CD4-positive, alpha-beta T cell treated with Interleukin-6 at 100 ng/mL for 8 hours (primary cell): ENCODE measurements around the gene CHCHD3.

ENCODE experiments used
- DNase-seq: peaks from one replicate; pipeline ENCODE4 v3.0.0-alpha.2; 2020; ENCODE audit warnings: mixed read lengths, low spot score

The CHCHD3 gene

DNA sequence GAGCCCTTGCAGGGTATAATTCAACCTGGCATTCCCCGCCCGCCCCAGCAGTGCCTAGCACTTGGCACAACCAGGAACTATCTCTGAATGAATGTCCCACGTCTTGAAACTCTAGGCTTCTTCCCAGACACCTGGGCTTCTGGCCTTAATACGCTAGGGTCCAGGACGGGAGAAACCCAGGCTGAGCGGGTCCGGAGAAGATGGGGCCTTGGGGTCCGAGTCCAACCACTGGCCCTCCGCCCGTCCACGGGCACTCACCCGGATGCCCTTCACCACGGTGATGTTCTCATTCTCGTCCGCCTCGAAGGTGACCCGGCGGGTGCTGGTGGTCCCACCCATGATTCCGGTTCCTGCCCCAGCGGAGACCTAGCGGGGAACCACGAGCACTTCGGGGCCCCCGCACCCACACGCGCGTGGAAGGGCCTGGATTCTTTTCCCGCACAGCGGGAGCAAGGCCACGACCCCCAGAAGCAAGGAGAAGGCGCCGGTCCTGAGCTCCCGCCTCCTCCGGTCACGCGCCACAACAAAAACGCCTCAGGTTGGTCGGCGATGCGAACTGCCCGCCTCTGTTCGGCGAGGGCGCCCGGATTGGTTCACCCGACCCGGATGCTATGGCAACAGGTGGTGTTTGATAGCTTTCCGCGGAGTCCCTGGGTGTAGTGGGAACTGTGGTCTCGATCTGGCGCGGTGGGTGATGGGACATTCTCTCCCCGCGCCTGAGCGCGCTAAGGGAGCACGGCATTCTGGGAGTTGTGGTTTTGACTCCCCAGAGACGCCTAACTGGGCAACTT lies at the start of gene CHCHD3:
Gene CHCHD3, minus strand, starts transcription at position 492 of the 791 bp plus-strand sequence. Its CDS starts 153 bp downstream, at position 339.
- peak; percentile 95 for DNase-seq

GRCh38 chr7:133130166-133130565 lies 48.3 kb upstream of the CHCHD3 start:
- no peak for DNase-seq

DNA sequence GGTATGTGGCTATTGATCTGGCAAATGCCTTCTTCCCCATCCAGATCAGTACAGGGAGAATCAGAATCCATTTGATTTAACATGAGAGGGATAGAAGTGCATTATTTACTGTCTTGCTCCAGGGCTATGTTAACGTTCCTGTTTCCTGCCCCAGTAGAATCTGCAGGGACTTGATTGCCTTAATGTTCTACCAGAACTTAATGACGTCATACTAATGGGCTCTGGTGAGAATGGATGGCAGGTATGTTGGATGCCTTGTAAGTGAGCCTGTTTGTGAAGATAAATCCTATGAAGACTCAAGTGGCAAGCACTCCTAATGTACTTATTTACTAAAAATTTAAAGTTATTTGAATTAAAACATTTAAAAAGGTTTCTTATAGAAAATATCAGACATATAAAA lies 44.5 kb upstream of the CHCHD3 start:
- DNase-seq = no peak

- no peak for DNase-seq
Measured at GRCh38 chr7:133124974-133125373, 43.1 kb upstream of the CHCHD3 start.

- no peak for DNase-seq
Measured at GRCh38 chr7:133121175-133121844, 39.4 kb upstream of the CHCHD3 start.

DNA sequence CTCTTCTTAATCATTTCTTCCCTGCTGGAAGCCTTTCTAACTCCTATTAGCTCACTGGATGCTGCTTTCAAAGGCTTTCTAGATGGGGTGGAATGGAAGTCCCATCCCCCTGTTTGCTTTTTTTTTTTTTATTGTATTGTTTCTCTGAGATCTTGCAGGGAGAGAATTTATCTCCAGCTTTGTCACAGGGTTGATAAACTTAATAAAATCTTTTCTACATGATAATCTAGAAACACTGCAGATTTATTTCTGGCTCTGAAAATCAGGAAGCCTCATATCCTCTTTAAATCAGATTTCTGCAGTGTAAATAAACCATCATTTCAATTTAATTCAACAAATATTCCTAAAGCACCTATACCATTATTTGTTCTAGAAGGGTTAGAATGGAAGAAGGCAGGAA lies 37.2 kb upstream of the CHCHD3 start:
- no peak for DNase-seq

GRCh38 chr7:133118261-133118660 lies 36.4 kb upstream of the CHCHD3 start:
- DNase-seq = no peak

DNA sequence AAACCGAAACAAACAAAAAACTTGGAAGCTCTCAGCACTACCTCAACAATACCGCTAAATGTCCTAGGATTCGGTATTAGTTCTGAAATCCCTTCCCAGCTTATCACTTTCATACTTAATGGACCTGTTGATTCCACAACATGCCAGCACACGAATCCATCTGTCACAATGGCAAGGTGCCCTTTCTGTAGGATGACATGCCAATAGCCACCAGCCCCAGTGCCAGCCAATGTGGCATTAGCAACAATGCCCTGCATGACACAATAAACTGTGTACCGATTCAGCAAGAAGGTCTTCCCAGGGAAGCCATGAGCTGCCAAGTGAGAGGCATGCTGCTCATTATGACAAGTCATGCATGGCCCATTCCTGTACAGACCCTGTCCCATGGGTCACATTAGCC lies 35.6 kb upstream of the CHCHD3 start:
- no peak for DNase-seq

GRCh38 chr7:133115596-133115995 lies 33.7 kb upstream of the CHCHD3 start:
- DNase-seq = no peak

GRCh38 chr7:133114519-133114918 lies 32.6 kb upstream of the CHCHD3 start:
- DNase-seq = no peak

DNA sequence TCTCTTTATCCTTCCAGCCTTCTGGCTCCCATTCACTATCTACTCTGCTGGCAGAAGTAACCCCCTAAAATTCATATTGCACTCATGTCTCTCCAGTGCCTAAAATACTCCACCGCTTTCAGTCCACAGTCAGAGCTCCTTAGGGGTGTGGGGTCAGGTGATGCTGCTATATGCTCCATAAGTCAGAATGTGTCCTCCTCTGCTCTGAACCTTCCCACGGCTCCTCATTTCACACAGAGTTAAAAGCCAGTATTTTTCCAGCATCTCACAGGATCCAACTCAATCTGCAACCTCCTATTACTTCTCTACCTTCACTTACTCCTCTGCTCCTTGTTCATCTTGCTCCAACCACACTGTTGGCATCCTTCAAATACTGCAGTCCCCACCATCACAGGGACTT lies 31.1 kb upstream of the CHCHD3 start:
- DNase-seq = no peak

DNA sequence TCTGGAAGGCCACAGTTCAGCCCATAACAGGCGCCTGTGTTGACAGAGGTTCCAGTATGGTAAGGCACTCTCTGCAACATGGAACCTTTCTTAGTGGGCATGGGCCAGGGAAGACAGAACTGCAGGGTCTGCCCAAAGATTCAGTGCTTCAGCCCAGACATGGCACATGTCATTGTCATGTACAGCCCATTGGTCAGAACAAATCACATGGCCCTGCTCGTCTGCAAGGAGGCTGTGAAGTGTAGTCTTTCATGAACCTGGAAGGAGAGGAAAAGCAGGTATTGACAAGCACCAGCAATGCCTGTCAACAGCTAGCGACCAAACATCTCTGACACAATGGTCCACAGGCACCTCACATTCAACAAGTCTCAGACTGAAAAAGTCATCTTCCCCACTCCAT lies 30.4 kb upstream of the CHCHD3 start:
- DNase-seq = no peak

- DNase-seq = no peak
Measured at GRCh38 chr7:133110312-133110711, 28.4 kb upstream of the CHCHD3 start.

GRCh38 chr7:133109816-133110215 lies 27.9 kb upstream of the CHCHD3 start:
- no peak for DNase-seq

- DNase-seq = no peak
Measured at GRCh38 chr7:133108023-133108422, 26.1 kb upstream of the CHCHD3 start.

DNA sequence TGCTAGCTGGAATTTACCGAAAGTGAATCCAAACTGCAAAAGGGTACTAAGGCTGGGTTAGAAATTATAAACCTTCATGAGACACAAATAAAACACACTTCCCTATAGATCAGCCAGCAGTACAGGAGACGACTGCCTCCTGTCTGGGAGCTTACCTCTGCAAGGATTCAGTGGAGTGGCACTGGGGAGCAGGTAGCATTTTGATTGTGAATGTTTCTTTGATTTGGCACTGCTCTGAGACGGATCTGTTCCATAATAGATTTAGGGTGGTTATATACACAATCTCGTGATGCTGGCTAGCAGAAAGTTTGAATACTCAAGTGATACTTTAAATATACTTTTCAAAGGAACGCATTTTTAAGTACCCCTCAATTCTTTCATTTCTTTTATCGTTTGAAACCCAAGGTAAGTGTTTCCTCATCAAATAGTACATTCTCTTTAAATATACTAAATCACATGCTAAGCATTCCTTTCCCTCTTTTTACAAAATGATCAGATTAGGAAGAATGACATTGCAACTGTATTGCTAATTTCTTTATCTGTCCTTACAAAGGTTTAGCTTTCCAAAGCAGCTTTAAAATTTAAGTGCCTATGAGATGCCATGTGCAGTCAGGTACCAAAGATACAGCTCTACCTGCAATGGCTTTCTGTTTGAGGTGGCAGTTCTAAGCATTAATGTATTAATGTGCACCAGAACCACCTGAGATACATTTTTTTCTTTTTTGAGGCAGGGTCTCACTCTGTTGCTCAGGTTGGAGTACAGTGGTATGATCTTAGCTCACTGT lies 20.6 kb upstream of the CHCHD3 start:
- no peak for DNase-seq

- no peak for DNase-seq
Measured at GRCh38 chr7:133099633-133100286, 17.9 kb upstream of the CHCHD3 start.

DNA sequence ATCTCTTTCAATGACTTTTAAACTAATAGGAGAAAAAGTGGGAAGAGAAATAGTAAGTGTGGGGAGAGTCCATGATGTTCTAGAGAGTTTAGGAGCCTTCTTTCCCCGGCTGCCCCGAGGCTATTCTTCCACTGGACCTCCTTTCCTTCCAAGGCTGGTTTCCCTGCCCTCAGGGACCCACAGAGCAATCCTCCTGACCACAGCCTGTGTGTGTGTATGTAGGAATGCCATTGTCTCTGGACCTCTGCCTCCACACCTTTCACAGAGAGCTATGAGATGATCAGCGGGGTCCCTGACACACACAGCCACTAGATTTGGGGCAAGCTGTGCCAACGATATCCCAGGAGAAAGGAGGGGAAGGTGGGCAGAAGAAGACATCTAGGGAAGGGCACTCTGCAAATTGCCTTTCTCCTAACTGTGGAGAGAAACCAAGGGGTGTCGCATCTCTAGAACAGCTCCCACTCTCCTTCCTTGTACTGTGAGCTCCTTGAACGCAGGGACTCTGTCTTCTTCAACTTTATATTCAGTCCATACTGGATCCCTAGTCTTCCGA lies 13.3 kb upstream of the CHCHD3 start:
- no peak for DNase-seq

DNA sequence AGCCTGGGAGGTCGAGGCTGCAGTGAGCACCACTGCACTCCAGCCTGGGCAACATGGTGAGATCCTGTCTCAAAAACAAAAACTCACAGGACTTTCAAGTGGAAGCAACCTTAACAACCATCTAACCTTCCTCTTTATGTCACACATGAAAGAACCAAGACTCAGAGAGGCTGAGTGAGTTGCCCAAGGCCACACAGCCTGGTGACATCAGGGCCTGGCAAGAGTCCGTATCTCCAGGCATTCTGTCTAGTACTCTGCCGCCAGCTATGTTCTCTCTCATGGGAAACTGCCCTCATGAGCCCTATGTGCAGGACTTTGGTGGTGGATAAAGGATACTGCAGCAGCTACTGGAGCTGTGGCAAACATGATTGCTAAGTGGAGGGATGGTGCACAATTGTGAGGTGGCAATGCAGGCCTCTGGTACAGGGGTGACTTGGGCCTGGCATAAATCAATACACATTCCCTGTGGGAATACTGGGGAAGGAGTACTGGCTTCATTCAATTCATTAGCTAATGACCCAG lies 10.1 kb upstream of the CHCHD3 start:
- no peak for DNase-seq

GRCh38 chr7:133082390-133082766 lies 488 bp upstream of the CHCHD3 start:
- DNase-seq = no peak

GRCh38 chr7:133081119-133081598 lies 731 bp downstream of the CHCHD3 start:
- no peak for DNase-seq

DNA sequence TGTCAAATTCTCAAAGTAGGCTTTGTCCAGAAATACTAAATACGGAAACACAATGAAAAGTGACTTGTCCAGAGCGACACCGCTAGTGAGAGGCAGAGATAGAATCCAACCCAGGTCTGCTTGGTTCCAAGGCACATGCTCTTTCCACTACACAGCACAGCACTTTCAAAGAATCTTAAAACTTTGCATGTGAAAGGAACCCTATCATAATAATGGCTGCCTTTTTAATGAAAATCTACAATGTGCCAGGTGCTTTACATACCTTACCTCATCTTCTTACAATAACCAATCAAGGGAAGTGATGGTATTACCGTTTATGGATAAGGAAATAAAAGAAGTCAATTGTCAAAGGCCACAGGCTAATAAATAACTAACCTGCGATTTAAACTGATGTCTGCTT lies 2.6 kb downstream of the CHCHD3 start:
- no peak for DNase-seq
